HG03108 (cell line): ENCODE results near the gene UROC1.

Experiments used
- ATAC-seq: cut with Tn5 transposase; IDR thresholded peaks from one replicate; pipeline ENCODE4 v1.9.1; 2021; ENCODE audit warnings: moderate library complexity; ENCODE audit not compliant: unreplicated experiment

Gene UROC1

GRCh38 chr3:126464997-126465396 is 52.6 kb downstream of the UROC1 start:
- no peak for ATAC-seq

GRCh38 chr3:126464494-126464893 is 53.1 kb downstream of the UROC1 start:
- no peak for ATAC-seq

GRCh38 chr3:126464093-126464492 is 53.5 kb downstream of the UROC1 start:
- ATAC-seq = no peak

GRCh38 chr3:126463521-126463920 is 54.1 kb downstream of the UROC1 start:
- no peak for ATAC-seq

GRCh38 chr3:126461450-126462070 is 56.0 kb downstream of the UROC1 start:
- ATAC-seq = no peak

- ATAC-seq = no peak
Observed at GRCh38 chr3:126460381-126460780, 57.2 kb downstream of the UROC1 start.

- ATAC-seq = no peak
Observed at GRCh38 chr3:126459763-126460127, 57.8 kb downstream of the UROC1 start.

- ATAC-seq = no peak
Observed at GRCh38 chr3:126459111-126459762, 58.3 kb downstream of the UROC1 start.

- ATAC-seq = no peak
Observed at GRCh38 chr3:126456766-126457388, 60.7 kb downstream of the UROC1 start.

- no peak for ATAC-seq
Observed at GRCh38 chr3:126456211-126456610, 61.4 kb downstream of the UROC1 start.

GRCh38 chr3:126454437-126455198 is 63.0 kb downstream of the UROC1 start:
- ATAC-seq = no peak

GRCh38 chr3:126454025-126454424 is 63.5 kb downstream of the UROC1 start:
- ATAC-seq = no peak

GRCh38 chr3:126452213-126452612 is 65.4 kb downstream of the UROC1 start:
- ATAC-seq = no peak

GRCh38 chr3:126451511-126451910 is 66.1 kb downstream of the UROC1 start:
- ATAC-seq = no peak

GRCh38 chr3:126450744-126451143 is 66.8 kb downstream of the UROC1 start:
- no peak for ATAC-seq

- ATAC-seq = no peak
Observed at GRCh38 chr3:126450219-126450618, 67.4 kb downstream of the UROC1 start.

- ATAC-seq = no peak
Observed at GRCh38 chr3:126449621-126450051, 67.9 kb downstream of the UROC1 start.

- no peak for ATAC-seq
Observed at GRCh38 chr3:126448893-126449180, 68.7 kb downstream of the UROC1 start.

GRCh38 chr3:126448136-126448892 is 69.3 kb downstream of the UROC1 start:
- ATAC-seq = no peak

- no peak for ATAC-seq
Observed at GRCh38 chr3:126447456-126448106, 70.0 kb downstream of the UROC1 start.

- no peak for ATAC-seq
Observed at GRCh38 chr3:126446791-126447190, 70.8 kb downstream of the UROC1 start.
